Measurements from ENCODE around the gene ECE2.
A peak's percentile ranks its signal among the peaks of the same experiment; 100 is the strongest.
"Not testable (repeated sequence)": the region's sequence is repeated elsewhere in the genome, so short reads cannot be mapped to it uniquely, and the experiment has no call there.

Gene ECE2

GRCh38 chr3:184267249-184267648, 8.6 kb upstream of the ECE2 start:
- H3K36me3 Mint-ChIP-seq, H3K4me1 Mint-ChIP-seq, CTCF ChIA-PET, H3K9me3 Mint-ChIP-seq, DNase-seq, H3K27ac Mint-ChIP-seq, H3K4me3 Mint-ChIP-seq: not testable (repeated sequence)
- peaks cover 77% of the 10 kb centered on the region for H3K27me3 Mint-ChIP-seq

DNA sequence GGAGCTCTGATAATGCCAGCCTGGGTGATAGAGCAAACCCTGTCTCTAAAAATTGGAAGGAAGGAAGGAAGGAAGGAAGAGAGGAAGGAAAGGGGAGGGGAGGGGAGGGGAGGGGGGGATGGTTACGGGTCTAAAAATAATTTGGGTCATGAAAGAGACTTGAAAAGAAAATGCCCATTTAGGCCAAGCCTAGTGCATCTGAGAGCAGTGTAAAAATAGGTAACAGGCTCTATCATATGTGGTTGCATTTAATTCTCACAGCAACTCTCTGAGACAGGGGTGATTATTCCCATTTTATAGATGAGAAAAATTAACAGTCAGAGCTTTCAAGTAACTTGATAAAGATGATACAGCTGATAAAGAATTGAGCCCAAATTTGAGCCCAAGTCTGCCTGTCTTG, 3.6 kb upstream of the ECE2 start:
- CTCF ChIA-PET: no interaction called here
- no peak overlapping the region for H3K27ac Mint-ChIP-seq
- H3K27me3 Mint-ChIP-seq: peaks cover 78% of the 10 kb centered on the region
- H3K36me3 Mint-ChIP-seq: no peaks in the 10 kb centered on the region
- H3K4me3 Mint-ChIP-seq: no peak overlapping the region
- no peak for DNase-seq
- peaks cover 3% of the 10 kb centered on the region for H3K4me1 Mint-ChIP-seq
- no peaks in the 10 kb centered on the region for H3K9me3 Mint-ChIP-seq

DNA sequence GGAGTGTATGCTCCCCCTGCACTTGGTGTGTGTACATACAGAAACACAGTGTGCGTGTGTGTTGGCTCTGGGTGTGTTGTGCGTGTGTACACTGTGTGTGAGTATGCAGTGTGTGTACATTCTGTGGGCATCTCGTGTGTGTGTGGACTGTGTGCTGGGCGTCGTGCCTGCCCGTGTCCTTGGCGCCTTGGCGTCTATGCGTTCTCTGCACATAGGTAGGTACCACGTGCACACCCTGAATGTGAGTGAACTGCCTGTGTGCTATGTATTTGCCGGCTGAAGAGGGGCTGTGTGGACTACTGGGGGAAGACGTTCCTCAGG, 481 bp upstream of the ECE2 start:
- DNase-seq: no peak
- Mint-ChIP-seq H3K36me3 (no peaks in the 10 kb centered on the region), H3K9me3 (no peaks in the 10 kb centered on the region), H3K27ac (no peak overlapping the region), H3K4me1 (peaks cover 3% of the 10 kb centered on the region), H3K4me3 (no peak overlapping the region), H3K27me3 (peaks cover 82% of the 10 kb centered on the region)
- CTCF ChIA-PET: no interaction called here

DNA sequence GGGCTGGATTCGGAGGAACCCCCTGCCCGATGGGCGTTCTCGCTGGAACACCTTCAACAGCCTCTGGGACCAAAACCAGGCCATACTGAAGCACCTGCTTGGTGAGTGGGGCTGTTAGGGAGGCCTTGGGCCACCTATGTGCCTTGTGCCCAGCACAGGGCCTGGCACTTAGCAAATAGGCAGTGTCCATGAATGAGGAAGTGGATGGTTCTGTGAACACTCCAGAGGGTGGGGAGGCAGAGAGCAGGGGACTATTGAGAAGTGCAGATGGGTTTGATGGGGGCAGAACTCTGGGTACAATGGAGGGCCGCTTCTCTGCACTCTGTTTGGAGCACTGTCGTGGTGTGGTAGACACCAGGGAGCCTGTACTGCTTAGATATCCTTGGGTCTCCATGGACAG, 1.5 kb downstream of the ECE2 start:
- H3K36me3 Mint-ChIP-seq: no peaks in the 10 kb centered on the region
- H3K4me1 Mint-ChIP-seq: peaks cover 3% of the 10 kb centered on the region
- H3K27ac Mint-ChIP-seq: no peak overlapping the region
- H3K4me3 Mint-ChIP-seq: no peak overlapping the region
- no peaks in the 10 kb centered on the region for H3K9me3 Mint-ChIP-seq
- DNase-seq: no peak
- peaks cover 66% of the 10 kb centered on the region for H3K27me3 Mint-ChIP-seq
- CTCF ChIA-PET: no interaction called here

DNA sequence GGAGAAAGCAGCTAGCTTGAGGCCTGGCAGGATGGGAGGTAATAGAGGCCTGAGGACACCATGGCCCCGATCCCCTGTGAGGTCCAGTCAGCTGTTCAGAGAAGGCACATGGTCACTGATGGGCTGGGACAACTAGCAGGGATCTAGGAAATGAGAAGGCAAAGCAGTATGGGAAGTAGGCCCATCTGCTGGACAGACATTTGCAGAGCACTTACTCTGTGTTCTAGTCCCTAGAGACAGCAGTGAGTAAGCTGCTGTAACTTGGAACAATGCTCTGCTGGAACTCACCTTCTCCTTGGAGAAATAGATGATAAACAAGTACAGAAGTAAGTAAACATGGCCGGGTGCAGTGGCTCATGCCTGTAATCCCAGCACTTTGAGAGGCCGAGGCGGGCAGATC, 7.1 kb downstream of the ECE2 start:
- Mint-ChIP-seq H3K4me3 (no peak overlapping the region), H3K4me1 (no peaks in the 10 kb centered on the region), H3K9me3 (no peaks in the 10 kb centered on the region), H3K27ac (no peak overlapping the region), H3K36me3 (no peaks in the 10 kb centered on the region), H3K27me3 (peaks cover 51% of the 10 kb centered on the region)
- CTCF ChIA-PET: interaction anchor here (1.8 kb wide), 1 partner anchor 55 kb away, joined by 7 read pairs; no protein-coding TSS in a partner anchor
- no peak for DNase-seq

DNA sequence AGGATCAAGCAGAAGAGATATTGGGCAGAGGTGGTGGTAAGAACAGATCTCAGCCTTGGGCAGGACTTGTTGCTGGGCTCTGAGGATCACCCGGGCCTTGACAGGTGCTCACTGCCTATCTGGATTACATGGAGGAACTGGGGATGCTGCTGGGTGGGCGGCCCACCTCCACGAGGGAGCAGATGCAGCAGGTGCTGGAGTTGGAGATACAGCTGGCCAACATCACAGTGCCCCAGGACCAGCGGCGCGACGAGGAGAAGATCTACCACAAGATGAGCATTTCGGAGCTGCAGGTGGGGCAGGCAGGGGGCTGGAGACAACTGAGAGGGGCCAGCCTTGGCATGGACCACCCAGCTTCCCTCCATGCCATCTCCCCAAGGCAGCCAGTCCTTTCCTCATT, 7.9 kb downstream of the ECE2 start:
- no peaks in the 10 kb centered on the region for H3K9me3 Mint-ChIP-seq
- no peak overlapping the region for H3K27ac Mint-ChIP-seq
- peaks cover 45% of the 10 kb centered on the region for H3K27me3 Mint-ChIP-seq
- no peaks in the 10 kb centered on the region for H3K4me1 Mint-ChIP-seq
- DNase-seq: no peak
- CTCF ChIA-PET: interaction anchor here (1.9 to 2.0 kb wide), 2 partner anchors 56 to 391 kb away, joined by 7 to 14 read pairs; no protein-coding TSS in a partner anchor
- no peaks in the 10 kb centered on the region for H3K36me3 Mint-ChIP-seq
- no peak overlapping the region for H3K4me3 Mint-ChIP-seq

DNA sequence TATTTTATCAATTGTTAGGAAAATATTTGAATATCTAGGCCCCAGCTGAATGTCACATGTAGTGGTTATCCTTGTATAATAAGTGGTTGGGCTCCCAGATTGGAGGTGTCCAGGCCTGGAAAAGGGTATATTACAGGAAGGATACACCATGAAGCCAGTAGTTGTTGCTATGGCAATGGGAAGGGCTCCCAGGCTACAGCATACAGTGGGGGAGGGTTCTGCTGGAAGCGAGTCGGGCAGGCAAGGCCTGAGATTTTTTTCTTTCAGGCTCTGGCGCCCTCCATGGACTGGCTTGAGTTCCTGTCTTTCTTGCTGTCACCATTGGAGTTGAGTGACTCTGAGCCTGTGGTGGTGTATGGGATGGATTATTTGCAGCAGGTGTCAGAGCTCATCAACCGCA, 8.9 kb downstream of the ECE2 start:
- DNase-seq: peak; percentile 54
- Mint-ChIP-seq H3K4me3 (no peak overlapping the region), H3K27me3 (peaks cover 51% of the 10 kb centered on the region), H3K4me1 (peaks cover 2% of the 10 kb centered on the region), H3K27ac (no peak overlapping the region), H3K36me3 (no peaks in the 10 kb centered on the region), H3K9me3 (no peaks in the 10 kb centered on the region)
- CTCF ChIA-PET: interaction anchor here (0.6 to 2.0 kb wide), 5 partner anchors 57 to 744 kb away, joined by 3 to 14 read pairs (median 6); no protein-coding TSS in a partner anchor

DNA sequence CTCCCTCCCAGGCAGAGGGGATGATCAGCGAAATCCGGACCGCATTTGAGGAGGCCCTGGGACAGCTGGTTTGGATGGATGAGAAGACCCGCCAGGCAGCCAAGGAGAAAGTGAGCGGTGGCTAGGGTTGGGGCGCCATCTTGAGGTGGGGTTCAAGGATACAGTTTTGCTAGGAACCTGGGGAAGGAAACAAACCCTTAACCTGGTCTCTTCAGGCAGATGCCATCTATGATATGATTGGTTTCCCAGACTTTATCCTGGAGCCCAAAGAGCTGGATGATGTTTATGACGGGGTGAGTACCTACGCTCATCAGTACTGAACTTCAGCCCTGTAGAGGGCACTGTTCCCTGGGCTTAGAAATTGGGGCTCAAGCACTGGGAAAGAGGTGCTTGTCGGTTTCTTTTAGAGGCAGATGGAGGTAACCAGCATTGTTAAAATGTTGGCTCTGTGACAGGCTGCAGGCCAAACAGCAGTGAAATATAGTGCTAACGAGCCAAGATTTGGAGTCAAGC, 13.7 kb downstream of the ECE2 start:
- H3K36me3 Mint-ChIP-seq: no peaks in the 10 kb centered on the region
- no peak overlapping the region for H3K4me3 Mint-ChIP-seq
- peaks cover 2% of the 10 kb centered on the region for H3K4me1 Mint-ChIP-seq
- H3K9me3 Mint-ChIP-seq: no peaks in the 10 kb centered on the region
- H3K27me3 Mint-ChIP-seq: peaks cover 54% of the 10 kb centered on the region
- peak; percentile 81 for DNase-seq
- no peak overlapping the region for H3K27ac Mint-ChIP-seq
- CTCF ChIA-PET: interaction anchor here (0.6 to 4.4 kb wide), 12 partner anchors 10 to 405 kb away, joined by 3 to 43 read pairs (median 3); partner anchors contain the start of genes AP2M1 and PARL

DNA sequence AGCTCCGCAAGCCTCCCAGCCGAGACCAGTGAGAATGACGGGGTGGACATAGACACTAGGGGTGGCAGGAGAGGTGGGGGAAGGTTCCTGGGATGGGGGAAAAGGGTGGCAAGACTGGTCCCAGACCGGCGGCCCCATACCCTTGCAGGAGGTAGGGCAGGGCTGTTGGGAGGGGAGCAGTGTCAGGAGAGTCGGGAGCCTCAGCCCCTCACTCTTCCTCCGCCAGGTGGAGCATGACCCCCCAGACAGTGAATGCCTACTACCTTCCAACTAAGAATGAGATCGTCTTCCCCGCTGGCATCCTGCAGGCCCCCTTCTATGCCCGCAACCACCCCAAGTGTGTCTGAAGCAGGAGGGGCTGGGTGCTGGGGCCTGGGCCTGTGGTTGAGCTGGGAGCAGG, 14.5 kb downstream of the ECE2 start:
- H3K36me3 Mint-ChIP-seq: no peaks in the 10 kb centered on the region
- no peak overlapping the region for H3K4me3 Mint-ChIP-seq
- no peak for DNase-seq
- peaks cover 2% of the 10 kb centered on the region for H3K4me1 Mint-ChIP-seq
- CTCF ChIA-PET: interaction anchor here (4.4 kb wide), 1 partner anchor 64 kb away, joined by 43 read pairs; no protein-coding TSS in a partner anchor
- H3K27me3 Mint-ChIP-seq: peaks cover 53% of the 10 kb centered on the region
- H3K9me3 Mint-ChIP-seq: no peaks in the 10 kb centered on the region
- H3K27ac Mint-ChIP-seq: no peak overlapping the region

GRCh38 chr3:184291044-184291737, 15.4 kb downstream of the ECE2 start:
- Mint-ChIP-seq H3K36me3 (no peaks in the 10 kb centered on the region), H3K4me1 (peaks cover 2% of the 10 kb centered on the region), H3K4me3 (no peak overlapping the region), H3K27ac (no peak overlapping the region), H3K9me3 (no peaks in the 10 kb centered on the region), H3K27me3 (peaks cover 50% of the 10 kb centered on the region)
- no peak for DNase-seq
- CTCF ChIA-PET: interaction anchor here (0.6 to 1.8 kb wide), 3 partner anchors 12 to 245 kb away, joined by 3 to 7 read pairs (median 4); no protein-coding TSS in a partner anchor

DNA sequence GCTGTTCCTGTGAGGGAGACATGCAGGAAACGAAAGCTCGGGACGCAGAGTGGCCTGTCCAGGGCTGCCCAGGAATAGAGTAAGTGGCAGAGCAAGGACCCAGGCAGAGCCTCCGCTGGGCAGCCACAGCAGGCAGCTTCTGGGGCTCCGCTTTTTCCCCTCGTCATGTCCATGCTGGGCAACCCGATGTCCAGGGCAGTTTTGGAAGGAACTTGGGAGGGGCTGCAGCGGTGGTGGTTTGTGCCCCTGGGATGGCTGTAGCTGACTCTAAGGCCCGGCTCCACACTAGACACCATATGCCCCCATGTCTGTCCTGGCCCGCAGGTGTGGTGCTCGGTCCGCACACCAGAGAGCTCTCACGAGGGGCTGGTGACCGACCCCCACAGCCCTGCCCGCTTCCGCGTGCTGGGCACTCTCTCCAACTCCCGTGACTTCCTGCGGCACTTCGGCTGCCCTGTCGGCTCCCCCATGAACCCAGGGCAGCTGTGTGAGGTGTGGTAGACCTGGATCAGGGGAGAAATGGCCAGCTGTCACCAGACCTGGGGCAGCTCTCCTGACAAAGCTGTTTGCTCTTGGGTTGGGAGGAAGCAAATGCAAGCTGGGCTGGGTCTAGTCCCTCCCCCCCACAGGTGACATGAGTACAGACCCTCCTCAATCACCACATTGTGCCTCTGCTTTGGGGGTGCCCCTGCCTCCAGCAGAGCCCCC, 16.1 kb downstream of the ECE2 start:
- no peak overlapping the region for H3K4me3 Mint-ChIP-seq
- H3K27ac Mint-ChIP-seq: no peak overlapping the region
- no peak for DNase-seq
- H3K4me1 Mint-ChIP-seq: peaks cover 2% of the 10 kb centered on the region
- no peaks in the 10 kb centered on the region for H3K9me3 Mint-ChIP-seq
- CTCF ChIA-PET: interaction anchor here (0.6 to 1.8 kb wide), 3 partner anchors 12 to 64 kb away, joined by 3 to 7 read pairs (median 4); no protein-coding TSS in a partner anchor
- H3K36me3 Mint-ChIP-seq: no peaks in the 10 kb centered on the region
- H3K27me3 Mint-ChIP-seq: peaks cover 43% of the 10 kb centered on the region

DNA sequence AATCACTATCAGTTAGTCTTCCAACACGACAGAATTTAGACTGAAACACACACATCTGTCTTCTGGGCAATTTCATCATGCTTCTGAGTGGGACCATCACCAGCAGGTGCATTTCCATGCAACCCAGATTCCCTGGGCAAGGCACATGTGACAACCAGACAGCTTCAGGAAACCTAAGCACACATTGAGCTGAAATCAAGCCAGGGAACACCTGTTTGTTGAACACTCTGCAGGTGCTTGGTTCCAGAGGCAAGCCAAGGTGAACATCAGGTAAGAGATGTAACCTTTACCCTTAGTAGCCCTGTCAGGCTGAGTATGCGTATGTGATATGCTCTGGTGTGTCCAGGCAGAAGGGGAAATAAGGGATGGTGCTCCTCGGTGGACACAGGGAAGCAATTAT, 19.9 kb downstream of the ECE2 start:
- Mint-ChIP-seq H3K36me3 (peaks cover 10% of the 10 kb centered on the region), H3K4me3 (no peak overlapping the region), H3K4me1 (peaks cover 21% of the 10 kb centered on the region), H3K9me3 (no peaks in the 10 kb centered on the region), H3K27me3 (peaks cover 20% of the 10 kb centered on the region), H3K27ac (no peak overlapping the region)
- CTCF ChIA-PET: interaction anchor here (0.6 to 1.3 kb wide), 2 partner anchors 9 to 68 kb away, joined by 3 to 4 read pairs; no protein-coding TSS in a partner anchor
- no peak for DNase-seq

DNA sequence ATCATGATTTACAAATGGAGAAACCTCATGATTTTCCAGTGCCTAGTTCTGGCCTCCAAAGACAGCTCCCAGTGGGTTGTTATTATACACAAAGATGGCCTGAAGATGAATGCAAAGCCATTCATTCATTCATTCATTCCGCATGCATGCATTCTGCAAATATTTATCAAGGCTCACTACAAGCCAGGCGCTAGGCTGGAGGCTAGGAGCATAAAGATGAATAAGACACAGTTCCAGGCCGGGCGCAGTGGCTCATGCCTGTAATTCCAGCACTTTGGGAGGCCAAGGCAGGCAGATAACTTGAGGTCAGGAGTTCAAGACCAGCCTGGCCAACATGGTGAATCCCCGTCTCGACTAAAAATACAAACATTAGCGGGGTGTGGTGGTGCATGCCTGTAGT, 20.8 kb downstream of the ECE2 start:
- H3K27me3 Mint-ChIP-seq: peaks cover 17% of the 10 kb centered on the region
- H3K4me3 Mint-ChIP-seq: no peak overlapping the region
- no peak overlapping the region for H3K27ac Mint-ChIP-seq
- DNase-seq: no peak
- no peaks in the 10 kb centered on the region for H3K9me3 Mint-ChIP-seq
- peaks cover 17% of the 10 kb centered on the region for H3K36me3 Mint-ChIP-seq
- CTCF ChIA-PET: interaction anchor here (0.7 to 1.3 kb wide), 2 partner anchors 69 to 411 kb away, joined by 3 to 4 read pairs; no protein-coding TSS in a partner anchor
- peaks cover 23% of the 10 kb centered on the region for H3K4me1 Mint-ChIP-seq

DNA sequence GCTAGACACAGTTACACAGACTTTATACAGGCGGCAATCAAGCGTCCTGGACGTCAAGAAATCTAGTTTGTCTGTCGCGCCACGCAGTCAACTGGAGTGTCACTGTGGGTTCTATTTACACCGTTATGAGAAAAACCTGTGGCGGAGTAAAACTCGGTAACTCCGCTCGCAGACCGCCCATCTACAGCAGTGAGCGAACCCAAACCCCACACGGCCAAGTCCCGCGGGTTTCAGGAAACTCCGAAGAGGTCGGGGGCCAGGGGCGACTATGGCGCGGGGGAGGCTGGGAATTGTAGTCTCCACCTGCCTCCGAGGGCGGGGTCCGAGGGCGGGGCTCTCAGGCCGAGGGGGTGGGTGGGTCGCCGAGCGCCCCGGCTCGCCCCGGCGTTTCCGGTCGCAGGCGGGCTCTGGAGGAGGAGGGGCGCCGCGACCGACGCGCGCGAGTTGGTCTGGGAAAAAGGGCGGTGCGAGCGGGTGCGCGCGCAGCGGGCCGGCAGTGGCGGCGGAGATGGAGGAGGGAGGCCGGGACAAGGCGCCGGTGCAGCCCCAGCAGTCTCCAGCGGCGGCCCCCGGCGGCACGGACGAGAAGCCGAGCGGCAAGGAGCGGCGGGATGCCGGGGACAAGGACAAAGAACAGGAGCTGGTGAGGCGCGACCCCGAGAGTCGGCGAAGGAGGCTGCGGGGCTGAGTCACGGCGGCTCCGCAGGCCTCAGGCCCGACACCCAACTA, 23.1 kb downstream of the ECE2 start, which contains the start of gene PSMD2:
PSMD2 (plus strand) TSS at position 483 of the 729 bp plus-strand sequence; CDS start at position 509, 26 bp downstream.
- CTCF ChIA-PET: interaction anchor here (0.9 to 1.8 kb wide), 2 partner anchors 12 to 72 kb away, joined by 3 to 4 read pairs; no protein-coding TSS in a partner anchor
- Mint-ChIP-seq H3K27ac (peak within 1 kb of the TSS; percentile 90), H3K9me3 (no peaks in the 10 kb centered on the region), H3K27me3 (peaks cover 7% of the 10 kb centered on the region), H3K36me3 (peaks cover 32% of the 10 kb centered on the region), H3K4me1 (peaks cover 26% of the 10 kb centered on the region), H3K4me3 (peak within 1 kb of the TSS; percentile 91)
- peak; percentile 99 for DNase-seq

Data from activated naive CD4-positive, alpha-beta T cell treated with anti-CD3 and anti-CD28 coated beads, Interleukin-2, amount 10 ng/mL, durations not matched to agents 7 days and 5 days (primary cell).